HG02852 (cell line): ENCODE data around the gene EPB41.
"Not testable (repeated sequence)": the region's sequence is repeated elsewhere in the genome, so short reads cannot be mapped to it uniquely, and the experiment has no call there.

Source experiments
- ATAC-seq: cut with Tn5 transposase; IDR thresholded peaks from one replicate; pipeline ENCODE4 v1.9.1; 2021; ENCODE audit warnings: mild to moderate bottlenecking, moderate library complexity; ENCODE audit not compliant: unreplicated experiment

The EPB41 gene

DNA sequence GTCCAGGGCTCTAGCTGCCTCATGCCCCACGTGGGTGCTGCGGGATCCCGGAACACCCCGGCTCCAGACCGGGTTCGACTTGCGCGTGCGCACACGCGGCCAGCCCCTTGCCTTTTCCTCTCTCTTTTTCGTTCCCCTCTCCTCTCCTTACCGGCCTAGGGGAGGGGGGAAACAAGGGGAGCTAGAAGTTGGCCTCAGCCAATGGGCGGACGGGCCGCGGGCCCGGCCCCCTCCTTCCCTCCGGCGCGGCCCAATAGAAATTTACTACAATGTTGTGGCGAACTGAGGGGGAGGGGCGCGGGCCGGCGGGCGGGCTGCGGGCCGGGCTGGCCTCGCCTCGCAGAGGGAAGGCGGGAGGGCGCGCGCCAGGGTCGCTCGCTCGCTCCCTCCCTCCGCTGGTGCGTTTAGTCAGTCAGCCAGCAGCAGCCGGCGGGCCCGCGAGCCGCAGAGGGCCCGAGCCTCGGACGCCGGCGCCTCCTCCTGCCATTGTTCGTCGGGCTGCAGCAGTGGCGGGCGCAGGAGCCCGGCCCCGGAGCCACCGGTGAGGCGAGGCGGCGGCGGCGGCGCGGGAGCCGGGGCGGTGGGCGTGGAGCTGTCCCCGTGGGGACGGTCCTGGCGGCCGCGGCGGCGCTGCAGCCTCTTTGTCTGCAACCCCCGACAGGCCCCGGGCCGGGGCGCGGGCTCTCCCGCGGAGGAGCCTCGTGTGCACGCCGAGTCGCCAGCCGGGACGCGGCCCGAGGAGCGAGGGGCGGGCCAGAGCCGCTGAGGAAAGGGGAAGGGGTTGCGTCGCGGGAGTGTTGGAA, at the start of gene EPB41:
TSS of gene EPB41 (plus strand) at position 342 of the 803 bp plus-strand sequence. CDS start 72,869 bp downstream, outside the sequence.
- ATAC-seq, result peak; percentile 85

GRCh38 chr1:28864695-28865094, 49.7 kb upstream of the EPB41 start:
- ATAC-seq, result no peak

DNA sequence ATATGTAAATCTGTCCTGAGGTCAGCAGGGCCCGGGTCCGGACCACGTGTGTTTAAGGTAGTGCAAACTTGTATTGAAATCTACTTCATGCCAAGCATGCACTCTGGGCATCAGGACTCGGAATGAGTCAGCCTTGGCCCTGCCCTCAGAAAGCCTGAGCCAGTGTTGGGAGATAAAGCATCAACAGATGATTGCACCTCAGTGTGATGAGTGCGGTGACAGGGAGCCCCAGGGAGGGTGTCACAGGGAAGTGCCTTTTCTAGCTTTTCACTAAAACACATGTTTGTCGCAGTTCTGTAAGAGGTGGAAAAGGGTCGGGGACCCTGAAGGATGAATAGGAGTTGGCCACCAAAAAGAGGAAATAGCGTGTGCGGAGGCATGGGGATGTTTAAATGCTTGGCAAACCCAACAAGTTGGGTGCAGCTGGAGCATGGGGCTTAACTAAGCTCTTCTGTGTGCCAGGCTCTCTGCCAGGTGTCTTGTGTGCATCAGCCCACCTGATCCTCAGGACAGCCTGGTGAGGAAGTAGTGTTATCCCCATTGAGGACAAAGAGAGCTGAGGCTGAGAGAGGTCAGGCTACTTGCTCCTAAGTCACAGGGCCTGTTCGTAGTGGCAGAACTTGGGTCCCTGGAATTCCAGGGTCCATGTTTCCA, 48.2 kb upstream of the EPB41 start:
- no peak for ATAC-seq

GRCh38 chr1:28867850-28868249, 46.5 kb upstream of the EPB41 start:
- no peak for ATAC-seq

DNA sequence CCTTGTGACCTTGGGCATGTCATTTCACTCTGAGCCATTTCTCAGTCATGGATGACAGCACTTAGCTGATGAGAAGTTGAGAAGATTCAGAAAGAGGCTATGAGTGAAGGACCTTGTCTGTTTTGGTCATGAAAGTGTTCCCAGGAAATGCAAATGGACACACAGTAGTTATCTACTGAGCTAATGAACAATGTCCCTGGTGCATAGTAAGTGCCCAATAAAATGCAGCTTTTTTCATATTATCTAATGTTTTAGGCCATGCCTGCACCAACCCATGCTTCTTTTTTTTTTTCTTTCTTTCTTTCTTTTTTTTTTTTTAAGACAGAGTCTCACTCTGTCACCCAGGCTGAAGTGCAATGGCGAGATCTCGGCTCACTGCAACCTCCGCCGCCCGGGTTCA, 44.4 kb upstream of the EPB41 start:
- ATAC-seq, result no peak

- ATAC-seq, result no peak
Measured at GRCh38 chr1:28871631-28872401, 42.6 kb upstream of the EPB41 start.

GRCh38 chr1:28875134-28875533, 39.2 kb upstream of the EPB41 start:
- ATAC-seq, result not testable (repeated sequence)

DNA sequence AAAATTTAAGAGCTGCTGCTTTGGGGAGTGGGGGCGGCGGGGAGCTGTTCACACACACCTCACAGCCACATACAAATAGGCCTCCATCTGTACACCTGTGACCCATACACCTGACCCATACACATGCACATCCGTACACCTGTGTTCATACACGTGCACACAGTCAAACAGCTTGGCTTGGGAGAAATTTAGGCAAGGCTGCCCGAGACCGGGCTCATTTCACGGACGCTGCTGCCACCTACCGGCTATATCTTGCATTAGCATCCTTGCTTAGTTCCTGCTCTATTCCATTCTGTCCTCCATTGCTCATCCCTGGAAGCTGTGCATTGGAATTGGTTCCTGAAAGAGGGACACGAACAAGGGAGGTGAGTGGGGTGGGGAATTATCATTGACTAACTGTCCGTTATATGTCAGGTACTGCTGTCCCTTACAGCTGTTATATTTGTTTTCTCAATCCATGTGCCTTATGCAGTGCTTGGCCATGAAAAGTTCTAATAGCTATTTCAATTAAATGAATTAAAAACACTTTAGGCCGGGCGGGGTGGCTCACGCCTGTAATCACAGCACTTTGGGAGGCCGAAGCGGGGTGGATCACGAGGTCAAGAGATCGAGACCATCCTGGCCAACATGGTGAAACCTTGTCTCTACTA, 37.1 kb upstream of the EPB41 start:
- no peak for ATAC-seq

GRCh38 chr1:28878796-28879195, 35.6 kb upstream of the EPB41 start:
- no peak for ATAC-seq

- ATAC-seq, result no peak
Measured at GRCh38 chr1:28882009-28882628, 32.2 kb upstream of the EPB41 start.

- no peak for ATAC-seq
Measured at GRCh38 chr1:28883242-28883616, 31.1 kb upstream of the EPB41 start.

GRCh38 chr1:28885472-28885877, 28.9 kb upstream of the EPB41 start:
- no peak for ATAC-seq

DNA sequence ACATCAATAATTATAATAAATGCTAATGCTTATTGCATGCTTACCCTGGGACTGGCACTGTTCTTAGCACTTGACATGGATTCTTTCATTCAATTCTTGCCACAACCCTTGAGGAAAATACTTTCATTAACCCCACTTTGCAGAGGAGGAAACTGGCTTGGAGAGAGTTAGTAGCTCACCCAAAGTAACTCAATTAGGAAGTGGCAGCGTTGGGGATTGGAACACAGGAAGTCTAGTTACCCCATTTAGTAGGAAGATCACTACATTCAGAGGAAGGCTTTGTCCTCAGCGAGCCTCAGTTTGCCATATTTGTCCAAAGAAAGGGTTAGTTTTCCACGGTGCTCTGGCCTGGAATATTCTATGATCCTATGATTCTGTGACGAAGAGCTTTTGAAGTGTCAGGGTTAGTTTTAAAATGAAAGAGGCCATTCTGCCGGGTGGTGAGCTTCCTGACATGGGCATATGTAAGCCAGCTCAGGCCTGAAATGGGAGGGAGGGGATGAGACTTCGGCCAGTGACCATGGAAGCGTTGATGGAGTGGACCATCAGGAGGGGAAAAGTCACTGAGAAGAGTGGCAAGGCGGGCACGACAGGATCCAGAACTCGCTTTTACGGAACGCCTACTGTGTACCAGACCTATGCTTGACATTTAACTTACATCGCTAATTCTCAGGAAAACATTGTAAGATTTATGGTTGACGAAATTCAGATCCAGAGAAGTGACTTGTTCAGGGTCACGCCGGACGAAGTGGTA, 28.2 kb upstream of the EPB41 start:
- no peak for ATAC-seq

DNA sequence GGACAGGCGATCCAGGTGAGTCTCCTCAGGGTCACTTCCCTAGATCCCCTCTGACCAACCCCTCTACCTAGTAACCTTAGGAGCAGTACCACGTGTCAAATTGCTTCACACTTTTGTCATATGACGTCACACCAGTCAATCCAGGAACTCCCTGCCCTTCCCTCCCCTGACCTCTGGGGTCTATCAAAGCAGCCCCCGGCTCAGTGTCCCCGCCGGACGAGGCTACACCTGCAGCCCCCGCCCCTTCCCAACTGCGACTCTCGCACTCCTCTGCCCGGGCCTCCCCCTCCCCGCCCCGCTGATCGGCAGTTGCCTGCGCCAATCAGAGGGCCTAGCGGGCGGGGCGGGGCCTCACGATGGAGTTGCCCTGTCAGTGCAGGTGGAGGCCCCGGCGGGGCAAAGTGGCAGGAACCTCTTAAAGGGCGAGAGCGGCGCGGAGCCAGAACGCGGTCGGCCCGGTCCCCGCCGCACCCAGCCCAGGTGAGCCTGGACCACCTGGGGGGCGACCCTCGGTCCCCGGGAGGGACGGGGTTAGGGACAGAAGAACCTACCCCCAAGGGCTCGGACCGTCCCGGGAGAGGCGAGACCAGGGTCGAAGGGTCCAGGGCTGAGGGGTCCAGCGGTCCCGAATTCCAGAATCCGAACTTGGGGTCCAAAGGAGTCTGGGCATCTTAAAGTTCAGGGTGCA, 27.5 kb upstream of the EPB41 start:
- ATAC-seq, result peak; percentile 58

GRCh38 chr1:28887419-28887834, 26.9 kb upstream of the EPB41 start:
- ATAC-seq, result no peak

DNA sequence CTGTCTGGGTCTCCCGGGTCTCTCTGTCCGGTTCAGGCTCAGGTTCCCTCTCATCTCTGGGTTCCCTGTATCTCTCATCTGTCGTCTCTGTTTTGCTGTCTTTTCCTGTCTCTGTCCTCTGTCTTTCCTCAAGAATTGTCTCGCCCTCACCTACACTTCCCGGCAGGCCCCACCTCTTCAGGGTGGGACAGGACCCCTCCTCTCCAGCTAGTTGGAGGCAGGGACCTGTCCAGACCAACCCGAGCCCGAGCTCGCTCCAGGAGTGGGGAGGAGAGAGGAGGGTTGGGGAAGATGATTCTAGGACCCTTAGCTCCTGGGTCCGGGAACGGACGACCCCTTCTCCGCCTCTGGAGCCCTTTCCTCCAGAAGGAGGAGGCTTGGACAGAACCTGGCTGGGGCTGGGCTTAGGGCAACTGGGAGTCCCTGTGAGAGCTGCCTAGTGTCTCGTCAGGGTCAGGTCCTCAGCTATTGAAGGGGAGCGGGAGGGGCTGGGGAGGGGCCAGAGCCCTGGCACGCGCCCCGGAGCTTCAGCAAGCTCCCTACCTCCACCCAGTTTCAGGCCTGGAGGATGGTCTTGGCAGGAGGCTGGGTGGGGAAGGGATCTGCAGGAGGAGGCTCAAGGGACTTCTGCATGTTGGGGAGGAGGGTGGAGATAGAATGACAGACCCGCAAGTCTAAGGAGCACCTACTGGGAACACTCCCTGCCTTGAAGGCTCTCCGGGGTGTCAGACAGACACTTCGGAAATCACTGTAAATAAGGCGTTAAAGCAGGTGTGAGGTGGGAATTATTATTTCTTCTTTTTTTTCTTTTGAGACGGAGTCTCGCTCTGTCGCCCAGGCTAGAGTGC, 26.3 kb upstream of the EPB41 start:
- ATAC-seq, result no peak

GRCh38 chr1:28888915-28889314, 25.5 kb upstream of the EPB41 start:
- ATAC-seq, result no peak

DNA sequence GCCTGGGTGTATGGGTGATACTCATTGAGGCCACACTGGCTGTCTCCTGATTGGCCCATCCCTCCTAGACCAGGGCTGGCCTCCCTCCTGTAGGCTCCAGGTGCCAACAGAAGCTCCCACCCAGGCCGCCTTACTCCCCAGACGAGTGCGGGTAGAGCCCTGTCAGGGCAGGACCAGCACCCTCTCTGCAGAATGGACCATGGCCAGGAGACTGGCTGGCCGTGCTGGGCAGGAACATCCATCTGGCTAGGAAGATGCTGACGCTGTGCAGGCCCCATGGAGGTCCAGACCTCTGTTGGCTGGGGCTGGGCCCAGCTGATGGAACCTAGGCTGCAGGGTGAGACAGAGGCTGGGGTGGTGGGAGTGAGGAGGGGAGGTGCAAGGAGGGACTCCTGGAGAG, 25.0 kb upstream of the EPB41 start:
- ATAC-seq, result no peak

DNA sequence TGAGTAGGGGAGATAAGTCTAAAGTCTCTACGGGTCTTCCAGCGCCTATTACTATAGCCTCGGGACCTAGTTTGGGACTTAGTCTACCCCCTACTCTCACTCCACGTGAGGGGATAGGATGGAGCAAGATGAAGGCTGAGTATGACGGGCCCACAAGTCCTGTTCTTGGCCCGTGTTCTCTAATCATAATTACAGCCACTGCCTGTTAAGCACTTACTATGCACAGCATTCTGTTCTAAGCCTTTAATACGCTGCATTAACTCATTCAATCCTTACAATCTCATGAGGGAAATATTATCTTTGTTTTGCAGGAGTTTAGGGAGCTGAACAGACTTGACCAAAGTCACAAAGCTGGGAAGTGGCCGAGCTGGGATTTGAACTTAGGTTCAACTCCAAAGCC, 23.9 kb upstream of the EPB41 start:
- ATAC-seq, result no peak
